ENCODE measurements around the gene ADPRH. TPM values are rescaled to one million over a fixed set of nuclear protein-coding genes. Genes with fewer than 3 reads are reported as not detected.

ADPRH gene
- 5.9 and 9.2 TPM in 2 replicates for total RNA-seq

GRCh38 chr3:119579366-119580066, at the start of gene ADPRH:
ADPRH (plus strand) TSS chr3:119579492; CDS start chr3:119582170, 2,678 bp downstream.

GRCh38 chr3:119559441-119559963, 19.8 kb upstream of the ADPRH start, which contains the start of gene CD80:
CD80 (minus strand) TSS chr3:119559614; CDS start chr3:119557728, 1,886 bp downstream.

GRCh38 chr3:119597548-119598288, 18.4 kb downstream of the ADPRH start, which contains the start of gene PLA1A:
PLA1A (plus strand) TSS chr3:119597885; CDS start chr3:119597914, 29 bp downstream.

Other genes starting within 250 kb of the ADPRH start
- 44.1 and 46.0 TPM in 2 replicates for gene TMEM39A, start 115.9 kb upstream of the ADPRH start, total RNA-seq
- 14.7 and 25.2 TPM in 2 replicates for gene POGLUT1, start 110.5 kb upstream of the ADPRH start, total RNA-seq
- 35.6 and 44.7 TPM in 2 replicates for gene TIMMDC1, start 80.9 kb upstream of the ADPRH start, total RNA-seq
- not detected in 2 replicates for gene CD80, start 19.9 kb upstream of the ADPRH start, total RNA-seq
- gene PLA1A, start 18.4 kb downstream of the ADPRH start, total RNA-seq, result 0.96 and 1.3 TPM in 2 replicates
- gene POPDC2, start 81.1 kb downstream of the ADPRH start, total RNA-seq, result 0.33 and 0.48 TPM in 2 replicates
- 8.9 and 10.5 TPM in 2 replicates for gene COX17, start 97.9 kb downstream of the ADPRH start, total RNA-seq
- gene CFAP91, start 123.5 kb downstream of the ADPRH start, total RNA-seq, result 0.10 and 0.33 TPM in 2 replicates
- 0.38 TPM in 1 of 2 replicates, not detected in the other for gene NR1I2, start 202.6 kb downstream of the ADPRH start, total RNA-seq

All from vein endothelial cell (primary cell).